HUDEP-2 (cell line): Measurements from ENCODE around the gene RBM43.
"Not testable (repeated sequence)": the region's sequence is repeated elsewhere in the genome, so short reads cannot be mapped to it uniquely, and the experiment has no call there.

Source experiments
- DNase-seq, 76 experiments: peaks; one replicate each; lab custom pipeline; 2025; ENCODE audit not compliant: unreplicated experiment in 76 of 76; lab: John Stamatoyannopoulos, UW

The RBM43 gene

GRCh38 chr2:151269798-151270568 lies 8.3 kb upstream of the RBM43 start:
- DNase-seq, result peak in 2 of 76 experiments; percentile 5 to 11

- DNase-seq, result no peak
Measured at GRCh38 chr2:151268085-151268484, 6.4 kb upstream of the RBM43 start.

GRCh38 chr2:151267537-151267936 lies 5.9 kb upstream of the RBM43 start:
- no peak for DNase-seq

GRCh38 chr2:151265991-151266390 lies 4.3 kb upstream of the RBM43 start:
- no peak for DNase-seq

GRCh38 chr2:151264157-151264825 lies 2.6 kb upstream of the RBM43 start:
- DNase-seq, result no peak

- no peak for DNase-seq
Measured at GRCh38 chr2:151262629-151263028, 966 bp upstream of the RBM43 start.

GRCh38 chr2:151261977-151262291 lies 271 bp upstream of the RBM43 start:
- DNase-seq, result peak in 1 of 76 experiments; percentile 32

GRCh38 chr2:151260573-151261230 lies 961 bp downstream of the RBM43 start:
- peak in 16 of 76 experiments; percentile 24 to 70 (median 46) for DNase-seq

GRCh38 chr2:151258121-151258520 lies 3.5 kb downstream of the RBM43 start:
- no peak for DNase-seq

- DNase-seq, result no peak
Measured at GRCh38 chr2:151252646-151253045, 9.0 kb downstream of the RBM43 start.

- DNase-seq, result no peak
Measured at GRCh38 chr2:151251012-151251411, 10.7 kb downstream of the RBM43 start.

GRCh38 chr2:151247432-151247831 lies 14.2 kb downstream of the RBM43 start:
- no peak for DNase-seq

GRCh38 chr2:151246152-151246551 lies 15.5 kb downstream of the RBM43 start:
- DNase-seq, result no peak

GRCh38 chr2:151243468-151243867 lies 18.2 kb downstream of the RBM43 start:
- DNase-seq, result no peak

- no peak for DNase-seq
Measured at GRCh38 chr2:151241224-151241623, 20.4 kb downstream of the RBM43 start.

- no peak for DNase-seq
Measured at GRCh38 chr2:151240433-151240832, 21.2 kb downstream of the RBM43 start.

GRCh38 chr2:151239624-151240023 lies 22.0 kb downstream of the RBM43 start:
- DNase-seq, result no peak

- DNase-seq, result peak in 26 of 76 experiments; percentile 1 to 59 (median 21)
Measured at GRCh38 chr2:151238527-151239487, 22.9 kb downstream of the RBM43 start.

- DNase-seq, result no peak
Measured at GRCh38 chr2:151237422-151238025, 24.1 kb downstream of the RBM43 start.

GRCh38 chr2:151233760-151234159 lies 27.9 kb downstream of the RBM43 start:
- not testable (repeated sequence) for DNase-seq
